ENCODE data around the gene GCHFR. TPM values are rescaled to one million over a fixed set of nuclear protein-coding genes. Genes with fewer than 3 reads are reported as not detected.
A peak's percentile ranks its signal among the peaks of the same experiment; 100 is the strongest.

GCHFR gene
- total RNA-seq, 1 donor from 2014 or later = 3.3 TPM

GRCh38 chr15:40754883-40755811 lies 8.7 kb upstream of the GCHFR start, which contains the start of gene RMDN3:
Gene RMDN3, minus strand, starts transcription at chr15:40755254. Its CDS starts 471 bp downstream, at chr15:40754783.
- peak; percentile 98 for DNase-seq

GRCh38 chr15:40755812-40756208 lies 8.1 kb upstream of the GCHFR start:
- no peak for DNase-seq

- DNase-seq = peak; percentile 10
Observed at GRCh38 chr15:40756938-40757337, 6.9 kb upstream of the GCHFR start.

DNA sequence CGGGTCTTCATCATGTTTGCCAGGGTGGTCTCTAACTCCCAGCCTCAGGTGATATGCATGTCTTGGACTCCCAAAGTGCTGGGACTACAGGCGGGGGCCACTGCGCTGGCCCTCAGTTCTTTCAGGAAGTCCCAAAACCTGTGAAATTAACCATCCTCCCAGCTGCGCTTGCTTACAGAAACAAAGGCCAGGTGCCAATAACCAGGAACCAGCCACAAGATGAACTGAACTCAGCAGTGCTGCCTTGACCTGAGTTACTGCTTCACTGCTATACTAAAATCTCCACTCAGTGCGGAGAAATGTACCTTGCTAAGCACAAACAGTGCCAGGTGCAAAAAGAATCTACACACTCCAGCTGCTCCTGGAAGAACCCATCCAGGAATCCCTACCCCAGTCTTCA lies 3.9 kb upstream of the GCHFR start:
- no peak for DNase-seq

DNA sequence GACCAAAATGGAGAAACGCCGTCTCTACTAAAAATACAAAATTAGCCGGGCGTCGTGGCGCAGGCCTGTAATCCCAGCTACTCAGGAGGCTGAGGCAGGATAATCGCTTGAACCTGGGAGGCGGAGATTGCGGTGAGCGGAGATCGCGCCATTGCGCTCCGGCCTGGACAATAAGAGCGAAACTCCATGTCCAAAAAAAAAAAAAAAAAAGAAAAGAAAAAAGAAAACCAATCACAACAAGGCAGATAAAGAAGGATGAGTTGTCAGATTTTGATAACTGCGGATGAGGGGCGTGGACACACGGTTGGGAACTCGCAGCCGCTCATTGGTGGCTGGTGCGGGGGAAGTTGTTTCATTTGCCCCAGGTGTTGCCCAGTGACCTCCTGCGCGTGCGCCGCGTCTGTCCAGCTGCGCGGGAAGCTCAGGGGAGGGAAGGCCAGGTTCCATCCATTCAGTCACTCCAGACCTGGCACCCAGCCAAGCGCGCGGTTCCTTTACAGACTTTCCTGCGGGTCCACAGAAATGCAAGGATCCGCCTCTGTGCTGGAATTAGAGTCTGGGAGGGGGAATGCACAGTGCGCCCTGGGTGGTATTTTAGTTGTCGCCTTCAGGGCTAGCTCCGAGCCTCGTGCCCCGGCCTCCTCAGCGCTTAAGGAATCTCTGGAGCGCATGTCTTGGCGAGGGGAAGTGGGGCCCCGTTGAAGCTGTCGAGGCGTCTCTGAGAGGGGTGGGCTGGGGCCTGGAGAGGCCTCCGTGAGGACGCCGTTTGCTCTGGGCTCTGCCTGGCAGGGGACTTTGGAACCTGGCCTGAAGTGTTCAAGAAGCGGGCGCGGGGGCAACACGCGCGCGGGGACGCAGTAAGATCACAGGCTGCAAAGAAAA lies 708 bp upstream of the GCHFR start:
- peak; percentile 86 for DNase-seq

DNA sequence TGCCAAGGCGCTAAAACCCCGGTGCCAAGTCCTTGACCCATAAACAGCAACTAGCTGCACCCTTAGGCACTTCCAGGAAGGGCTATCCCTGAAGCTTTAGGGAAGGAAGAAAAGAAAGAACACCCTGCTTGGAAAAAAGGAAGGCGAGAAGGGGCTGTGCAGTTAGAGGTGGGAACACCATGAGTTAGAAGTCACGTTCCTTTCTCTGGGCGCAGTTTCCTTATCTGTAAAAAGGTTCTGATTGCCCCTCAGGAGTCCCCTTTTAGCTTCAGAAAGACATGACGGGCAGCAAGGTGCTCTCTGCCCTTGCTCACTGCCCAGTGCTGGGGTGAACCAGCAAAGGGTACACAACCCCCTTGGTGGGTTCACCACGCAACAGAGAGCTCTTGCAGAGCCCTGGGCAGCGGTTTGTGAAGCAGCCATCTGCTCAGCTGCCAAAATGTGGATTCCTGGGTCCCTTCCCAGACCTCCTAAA lies 798 bp downstream of the GCHFR start:
- DNase-seq = peak; percentile 21

DNA sequence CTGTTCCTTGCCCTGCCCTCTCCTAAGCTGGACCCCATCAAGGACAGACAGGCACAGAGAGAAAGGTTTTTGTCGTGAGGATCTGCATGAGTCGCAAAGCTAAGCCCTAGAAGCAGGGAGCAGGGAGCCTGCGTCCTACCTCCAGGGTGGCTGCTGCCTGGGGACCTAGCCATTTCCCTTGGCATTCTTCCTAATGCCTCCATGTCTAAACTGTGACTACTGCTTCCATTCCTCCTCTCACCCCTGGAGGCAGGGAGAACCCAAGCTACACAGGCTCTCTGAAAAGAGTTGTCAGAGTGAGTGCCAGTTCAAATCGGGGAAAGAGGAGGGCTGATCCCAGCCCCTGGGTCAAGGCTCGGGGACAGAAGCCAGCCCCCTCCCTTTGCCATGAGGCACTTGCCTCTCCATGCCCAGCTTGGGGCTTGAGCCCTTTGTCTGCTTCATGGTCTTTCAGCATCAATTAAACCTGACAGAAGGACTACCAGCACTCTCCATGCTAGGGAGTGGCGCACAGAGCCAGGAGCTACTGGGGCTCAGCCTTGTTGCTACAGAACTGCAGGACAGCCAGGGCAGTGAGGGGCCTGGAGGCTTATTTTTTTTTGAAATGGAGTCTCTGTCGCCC lies 2.4 kb downstream of the GCHFR start:
- DNase-seq = no peak

- no peak for DNase-seq
Observed at GRCh38 chr15:40766906-40767837, 3.3 kb downstream of the GCHFR start.

- no peak for DNase-seq
Observed at GRCh38 chr15:40767838-40768500, 4.1 kb downstream of the GCHFR start.

- DNase-seq = no peak
Observed at GRCh38 chr15:40768521-40769273, 4.8 kb downstream of the GCHFR start.

DNA sequence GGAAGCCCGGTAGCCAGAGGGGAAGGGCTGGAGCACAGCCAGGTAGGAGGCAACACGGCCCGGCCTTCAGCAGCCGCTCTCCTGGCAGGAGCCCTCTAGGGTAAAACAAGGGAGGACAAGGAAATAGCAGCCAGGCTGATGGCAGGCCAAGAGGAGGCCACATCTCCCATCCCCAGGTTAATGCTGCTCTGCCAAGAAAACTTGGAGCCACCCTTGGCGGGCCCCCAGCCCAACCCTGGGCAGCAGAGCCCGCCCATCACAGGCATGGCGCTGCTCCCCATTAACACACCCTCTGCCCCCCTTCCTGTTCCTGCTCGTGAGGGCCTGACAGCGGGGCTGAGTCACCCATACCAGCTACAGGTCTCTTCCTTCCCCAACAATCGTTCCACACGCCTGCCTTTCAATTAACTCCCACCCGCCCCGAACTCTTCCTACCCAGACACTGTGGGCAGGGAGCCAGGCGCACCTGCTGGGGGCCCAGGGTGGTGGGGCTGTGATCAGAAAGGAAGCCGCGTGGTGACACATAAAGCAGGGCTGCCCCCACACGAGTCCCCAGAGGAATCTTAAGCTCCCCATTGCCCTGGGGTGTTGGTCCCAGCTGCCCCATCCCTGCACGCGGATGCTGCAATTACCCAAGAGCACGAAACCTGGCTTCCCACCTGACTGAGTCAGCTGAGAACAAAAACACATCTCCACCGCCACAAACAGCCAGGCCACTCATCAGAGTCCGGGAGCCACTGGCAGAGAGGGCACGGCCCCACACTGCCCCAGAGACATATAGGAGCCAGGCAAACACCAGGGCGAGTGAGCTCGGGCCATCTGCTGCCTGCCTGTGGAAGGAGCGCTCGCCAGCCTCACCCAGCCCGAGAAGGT lies 5.6 kb downstream of the GCHFR start, which contains the start of gene C15orf62:
Gene C15orf62 (plus strand): TSS at position 707 of the 873 bp plus-strand sequence. CDS start 516 bp downstream, outside the sequence.
- DNase-seq = peak; percentile 71

GRCh38 chr15:40770147-40770721 lies 6.4 kb downstream of the GCHFR start:
- DNase-seq = peak; percentile 53

DNA sequence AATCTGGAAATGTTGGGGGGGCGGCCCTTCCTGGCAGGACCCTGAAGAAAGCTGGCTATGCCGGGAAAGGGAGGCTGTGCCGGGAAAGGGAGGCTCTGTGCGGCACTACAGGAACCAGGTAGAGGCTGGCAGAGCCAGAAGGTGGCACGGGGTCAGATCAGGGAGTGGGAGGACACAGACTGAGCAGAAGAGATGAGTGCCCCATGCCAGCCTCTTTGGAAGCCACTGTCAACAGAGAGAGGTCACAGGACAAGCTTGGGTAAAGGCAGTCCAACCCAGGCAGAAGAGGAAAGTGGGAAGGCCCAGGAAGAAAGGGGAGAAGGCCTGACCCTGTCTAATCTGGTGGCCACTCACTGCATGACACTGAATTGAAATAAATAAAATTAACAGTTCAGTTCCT lies 7.4 kb downstream of the GCHFR start:
- DNase-seq = no peak

GRCh38 chr15:40772014-40772413 lies 8.1 kb downstream of the GCHFR start:
- no peak for DNase-seq

GRCh38 chr15:40773496-40773895 lies 9.6 kb downstream of the GCHFR start:
- no peak for DNase-seq

GRCh38 chr15:40773902-40774301 lies 10.0 kb downstream of the GCHFR start:
- no peak for DNase-seq

DNA sequence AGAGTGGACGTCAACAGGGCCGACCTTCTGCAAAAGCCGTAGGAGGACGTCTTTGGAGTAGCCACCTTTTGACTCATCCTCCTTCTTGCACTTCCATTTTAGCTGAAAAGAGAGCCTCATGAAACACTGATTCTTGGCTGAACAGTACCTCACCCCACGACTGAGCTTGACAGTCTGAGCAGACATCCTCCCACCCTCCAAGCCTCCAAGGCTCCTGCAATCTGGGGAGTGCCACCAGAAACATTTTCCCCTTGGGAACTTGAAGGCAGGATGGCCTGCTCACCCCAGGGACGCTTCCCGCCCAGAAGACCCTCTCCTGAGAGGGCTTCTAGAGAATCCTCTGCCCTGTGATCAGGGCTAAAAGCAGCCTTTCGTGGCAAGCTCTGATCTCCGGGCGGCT lies 11.1 kb downstream of the GCHFR start:
- no peak for DNase-seq

Data from tongue (tissue), 2 donors.